T47D (cell line): Measurements from ENCODE around the gene IL1RAP.
"Not testable (repeated sequence)": the region's sequence is repeated elsewhere in the genome, so short reads cannot be mapped to it uniquely, and the experiment has no call there.

Source experiments
- DNase-seq, 2 experiments: peaks; one replicate each; pipeline versions ENCODE4 v3.0.0 to v3.0.0-alpha.2; 2011 to 2012; ENCODE audit warnings: low read depth in 1 of 2, low spot score in 1 of 2
- JUND ChIP-seq: IDR thresholded peaks from 2 replicates; pipeline ENCODE4 v1.6.1; 2012; ENCODE audit warnings: low read depth
- in situ Hi-C: cut with HindIII; loops from 2 replicates; pipeline ENCODE4 v1.10.0; 2016; ENCODE audit warnings: low sequenced_read_pairs, low pct_unique_long_range_greater_than_20kb

Gene IL1RAP

DNA sequence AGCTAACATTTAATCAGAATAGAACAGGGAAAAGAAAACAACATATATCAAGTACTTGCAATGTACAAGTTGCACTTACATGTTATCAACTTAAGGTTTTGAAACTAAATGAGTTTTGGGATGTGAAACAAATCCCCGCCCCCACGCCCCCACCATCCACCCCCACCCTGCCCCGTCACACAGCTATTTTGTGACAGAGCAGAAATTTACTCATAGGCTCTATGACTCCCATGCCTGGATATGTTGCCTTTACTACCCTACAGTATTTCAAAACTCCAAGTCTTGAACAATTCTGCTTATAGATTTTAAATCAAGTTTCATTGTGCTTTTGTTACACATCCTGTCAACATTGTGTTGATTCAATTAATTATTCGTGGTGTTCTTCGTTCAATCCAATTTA, 18.1 kb upstream of the IL1RAP start:
- no peak for TF ChIP-seq JUND
- in situ Hi-C loops: no loop called here
- DNase-seq: no peak

DNA sequence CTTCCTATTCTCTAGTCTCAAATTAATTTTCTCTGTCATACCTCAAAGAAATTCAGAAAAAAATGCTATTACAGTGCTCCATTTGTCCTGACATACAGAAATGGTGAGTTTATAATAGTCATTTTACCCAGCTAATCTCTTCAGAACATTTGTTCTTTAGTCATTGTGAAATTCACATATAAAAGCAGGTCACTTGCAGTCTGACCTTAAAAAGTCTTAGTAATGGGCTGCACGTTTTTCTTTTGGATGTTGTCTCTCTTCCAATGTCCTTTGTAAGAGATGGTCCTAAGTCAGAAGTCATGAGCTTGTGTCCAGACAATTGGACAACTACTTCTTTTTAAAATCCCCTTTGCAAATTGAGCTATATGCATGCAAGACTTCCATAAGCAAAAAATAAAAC, 17.0 kb upstream of the IL1RAP start:
- DNase-seq: no peak
- no peak for TF ChIP-seq JUND
- in situ Hi-C loops: no loop called here

DNA sequence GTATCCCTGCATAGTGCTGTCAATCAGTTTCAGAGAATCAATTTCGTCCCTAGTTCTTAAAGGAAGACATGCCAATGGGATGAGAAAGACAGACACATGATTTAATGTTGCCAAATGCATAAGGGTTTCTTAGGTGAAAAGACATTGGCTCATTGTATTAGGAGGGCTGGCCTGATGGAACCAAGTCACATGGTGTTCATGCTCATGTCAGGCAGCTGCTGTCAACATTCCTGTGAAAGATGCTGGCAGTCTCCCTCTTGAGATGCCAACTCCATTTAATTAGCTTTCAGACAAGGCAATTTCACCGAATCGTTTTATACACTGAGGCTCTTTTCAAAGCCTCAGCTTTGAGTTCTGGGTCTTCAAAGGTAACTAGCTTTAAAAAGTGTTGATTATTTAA, 16.1 kb upstream of the IL1RAP start:
- no peak for TF ChIP-seq JUND
- in situ Hi-C loops: no loop called here

DNA sequence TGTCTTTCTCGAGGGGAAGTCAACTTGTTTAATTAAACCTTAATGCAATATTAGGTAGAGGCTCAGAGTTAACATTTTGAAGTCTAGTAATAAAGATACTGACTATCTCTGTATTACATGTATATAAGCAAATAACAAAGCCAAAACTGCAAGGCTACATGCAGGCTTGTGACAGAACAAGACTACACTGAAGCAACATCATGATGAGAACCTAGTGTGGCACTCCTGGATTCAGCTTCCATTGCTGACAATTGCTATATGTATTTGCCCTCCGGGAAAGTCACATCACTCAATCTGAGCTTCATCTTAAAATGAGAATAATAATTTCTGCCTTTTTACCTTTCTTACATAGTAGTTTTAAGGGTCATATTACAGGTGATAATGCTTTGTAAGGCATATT, 15.6 kb upstream of the IL1RAP start:
- in situ Hi-C loops: no loop called here
- no peak for TF ChIP-seq JUND
- no peak for DNase-seq

More for the DNA sequence above, 16.1 kb upstream of the IL1RAP start:
- DNase-seq: peak in 1 of 2 experiments; percentile 26

DNA sequence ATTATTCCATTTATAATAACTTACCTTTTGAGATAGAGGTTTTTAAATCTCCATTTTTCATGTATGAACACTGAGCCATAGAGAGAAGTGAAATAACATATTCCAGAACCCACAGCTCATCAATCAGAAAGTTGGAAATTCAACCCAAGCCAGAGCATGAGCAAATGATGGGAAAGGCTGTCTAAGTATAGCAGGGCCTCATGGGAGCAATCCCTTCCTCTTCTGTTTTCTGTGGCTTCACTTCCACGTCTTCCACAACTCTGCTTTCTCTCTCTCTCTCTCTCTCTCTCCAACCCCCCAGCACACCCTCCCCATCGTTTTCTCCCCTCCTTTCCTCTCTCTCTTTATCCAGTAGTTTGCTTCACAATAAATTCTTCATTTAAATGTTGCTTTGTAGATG, 14.8 kb upstream of the IL1RAP start:
- no peak for TF ChIP-seq JUND
- in situ Hi-C loops: no loop called here
- DNase-seq: no peak

DNA sequence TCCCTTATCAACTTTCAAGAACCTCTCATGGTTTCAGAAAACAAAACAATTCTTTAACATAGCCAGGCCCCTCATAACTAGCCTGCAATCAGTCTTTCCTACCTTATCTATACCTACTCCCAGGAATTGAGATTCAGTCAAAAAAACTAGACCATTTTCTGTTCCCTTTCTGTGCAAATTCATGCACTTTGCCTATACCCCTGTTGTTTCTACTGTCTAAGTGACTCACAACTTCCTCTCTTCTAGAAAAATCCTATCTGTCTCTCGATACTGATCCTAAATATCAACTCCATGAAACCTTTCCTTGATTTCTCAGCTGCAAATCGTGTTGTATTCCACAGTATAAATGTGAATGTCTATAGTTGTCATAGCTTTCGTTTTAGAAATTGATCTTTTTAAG, 10.9 kb upstream of the IL1RAP start:
- TF ChIP-seq JUND: no peak
- no peak for DNase-seq

DNA sequence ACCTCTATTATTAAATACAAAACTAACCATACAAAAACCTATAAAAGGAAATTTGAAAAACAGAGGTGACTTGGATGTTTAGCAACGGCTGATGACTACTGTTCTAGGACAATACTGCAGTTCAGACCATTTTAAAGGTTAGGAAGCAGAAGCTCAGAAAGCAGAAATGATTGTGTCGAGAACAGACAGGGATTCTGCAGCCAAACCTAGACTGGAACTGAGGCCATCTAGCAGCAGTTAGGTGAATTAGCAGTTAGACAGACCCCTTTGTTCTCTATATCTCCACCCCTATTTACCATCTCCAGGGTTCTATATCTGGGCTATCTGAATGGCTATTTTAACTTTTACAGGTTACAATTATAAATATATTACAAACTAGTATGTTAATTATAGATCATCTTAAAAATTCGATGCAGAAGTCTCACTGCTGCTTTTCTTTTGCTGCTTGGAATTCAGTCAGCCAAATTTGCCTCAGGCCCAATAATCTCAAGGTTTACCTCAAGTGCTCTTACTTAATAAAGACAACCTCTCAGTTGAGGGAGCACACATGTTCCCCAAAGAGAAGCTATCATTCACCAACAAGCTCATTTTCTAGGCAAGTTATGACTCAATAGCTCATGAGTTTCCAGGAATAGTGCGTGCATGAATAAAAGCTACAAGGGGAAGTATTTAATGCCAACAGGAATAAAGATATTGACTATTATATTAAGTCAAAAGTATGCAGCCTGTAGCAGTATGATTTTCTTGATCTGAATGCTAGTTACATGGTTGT, 9.3 kb upstream of the IL1RAP start:
- TF ChIP-seq JUND: no peak
- in situ Hi-C loops: no loop called here
- peak in 1 of 2 experiments; percentile 30 for DNase-seq

More for the DNA sequence above, 10.9 kb upstream of the IL1RAP start:
- in situ Hi-C loops: no loop called here

DNA sequence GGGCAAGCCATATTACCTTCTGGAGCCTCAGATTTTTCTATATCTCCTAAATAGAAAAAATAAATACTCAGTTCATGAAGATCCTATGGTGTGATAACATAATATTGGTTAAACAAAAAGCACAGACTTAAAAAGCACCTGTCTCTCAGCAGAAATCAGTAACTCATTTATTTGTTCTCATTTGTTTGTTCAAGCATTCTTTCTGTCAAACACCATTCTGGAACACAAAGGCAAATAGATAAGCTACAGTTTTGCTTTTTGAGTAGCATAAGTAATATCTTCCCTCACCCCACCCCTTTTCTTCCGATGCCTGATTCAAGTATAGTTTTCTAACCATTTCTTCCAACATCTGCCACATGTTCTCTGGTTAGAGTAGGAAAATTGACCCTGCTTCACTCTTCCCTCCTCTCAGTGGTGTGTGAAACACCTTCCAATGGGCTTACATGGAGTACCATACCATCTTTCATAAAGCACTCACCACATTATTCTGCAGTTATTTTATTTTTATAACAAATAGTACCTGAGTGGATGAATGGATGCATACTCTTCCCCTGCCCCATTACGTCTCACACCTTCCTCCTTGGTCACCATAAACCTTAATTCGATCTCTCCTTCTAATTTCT, 8.4 kb upstream of the IL1RAP start:
- no peak for DNase-seq
- TF ChIP-seq JUND: no peak

DNA sequence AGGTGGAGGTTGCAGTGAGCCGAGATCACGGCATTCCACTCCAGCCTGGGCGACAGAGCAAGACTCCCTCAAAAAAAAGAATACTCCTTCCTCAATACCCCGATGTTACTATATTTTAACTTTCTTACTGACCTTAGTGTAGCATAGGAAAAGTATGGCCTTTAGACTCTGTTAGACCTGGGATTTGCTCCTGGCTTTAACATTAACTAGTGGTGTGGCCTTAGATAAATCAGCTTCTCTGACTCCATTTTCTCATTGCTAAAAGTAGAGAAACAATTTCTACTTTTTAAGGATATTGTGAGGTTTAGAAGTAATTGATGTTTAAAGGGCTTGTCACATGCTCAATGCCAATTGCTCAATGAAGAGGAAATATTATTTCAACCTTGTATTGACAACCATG, 7.6 kb upstream of the IL1RAP start:
- DNase-seq: no peak
- TF ChIP-seq JUND: no peak
- in situ Hi-C loops: no loop called here

More for the DNA sequence above, 8.4 kb upstream of the IL1RAP start:
- in situ Hi-C loops: no loop called here

DNA sequence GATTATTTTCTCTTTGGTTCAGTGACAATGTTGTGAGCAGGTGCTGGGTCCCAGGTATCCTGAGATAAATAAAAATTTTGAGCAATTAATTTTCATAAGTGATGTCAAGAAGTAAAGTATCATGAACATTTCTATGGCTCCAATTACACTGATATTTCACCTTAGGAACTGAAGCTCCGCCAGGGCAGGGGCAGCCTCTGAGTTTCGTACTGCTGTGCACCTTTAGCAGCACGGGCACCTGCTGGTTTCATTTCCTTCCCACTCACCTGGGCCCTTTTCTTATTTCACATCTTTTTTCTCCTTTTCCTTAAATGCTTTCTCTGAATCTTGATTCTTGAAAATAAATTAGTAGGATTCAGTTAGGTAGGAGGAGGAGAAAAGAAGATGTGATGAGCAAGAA, 1.2 kb upstream of the IL1RAP start:
- no peak for DNase-seq
- in situ Hi-C loops: no loop called here
- no peak for TF ChIP-seq JUND

DNA sequence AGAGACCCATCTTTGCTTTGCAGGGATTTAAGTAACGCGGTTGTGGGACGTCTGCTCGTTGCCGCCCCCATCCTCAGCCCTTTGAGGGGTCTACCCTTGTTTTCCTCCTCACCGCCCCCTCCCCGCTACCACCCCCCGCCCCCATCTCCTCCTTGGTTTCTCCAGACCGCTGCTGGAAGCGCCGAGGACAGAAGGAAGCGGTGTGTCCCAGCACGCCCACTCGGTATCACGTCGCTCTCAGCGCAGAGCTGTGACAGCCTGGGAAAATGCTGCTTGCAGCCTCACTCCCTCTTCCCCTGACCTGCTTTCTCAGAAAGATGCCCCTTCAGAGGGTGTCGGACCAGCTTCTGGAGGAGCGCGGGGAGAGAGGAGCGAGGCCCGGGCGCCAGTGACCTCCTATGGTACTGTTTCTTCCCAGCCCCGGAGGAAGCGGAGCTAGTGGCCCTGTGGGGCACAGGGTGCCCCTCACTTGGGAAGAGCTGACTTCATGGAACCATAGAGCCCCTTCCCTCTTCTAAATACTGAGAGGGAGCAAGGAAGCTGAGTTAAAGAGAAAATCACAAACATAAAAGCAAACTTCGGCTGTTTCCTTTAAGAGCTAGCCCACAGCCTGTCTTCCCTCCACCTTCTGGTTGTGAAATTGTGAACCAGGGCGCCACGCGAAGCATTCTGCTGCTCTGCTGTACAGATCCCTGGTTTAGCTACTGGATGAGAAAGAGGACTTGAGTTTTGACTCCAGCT, 698 bp downstream of the IL1RAP start:
- TF ChIP-seq JUND: no peak
- peak; percentile 74 to 77 for DNase-seq
- in situ Hi-C loops: no loop called here

DNA sequence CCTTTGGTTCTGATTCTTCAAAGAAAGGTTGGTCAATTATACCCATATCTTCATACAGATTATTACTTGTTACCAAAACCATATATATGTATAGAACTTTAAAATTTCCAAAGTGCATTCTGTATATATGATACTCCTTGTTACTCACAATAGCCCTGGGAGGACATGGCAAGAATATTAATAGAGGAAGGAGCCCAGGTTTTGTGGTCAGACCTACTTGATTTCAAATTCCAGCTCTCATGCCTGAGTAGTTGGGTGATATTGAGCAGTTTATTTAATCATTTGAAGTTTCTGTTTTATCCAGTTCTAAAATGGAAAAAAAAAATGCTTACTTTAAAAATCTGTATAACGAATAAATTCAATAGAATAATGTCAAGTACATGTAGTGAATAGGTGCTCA, 2.5 kb downstream of the IL1RAP start:
- in situ Hi-C loops: no loop called here
- DNase-seq: no peak
- TF ChIP-seq JUND: no peak

DNA sequence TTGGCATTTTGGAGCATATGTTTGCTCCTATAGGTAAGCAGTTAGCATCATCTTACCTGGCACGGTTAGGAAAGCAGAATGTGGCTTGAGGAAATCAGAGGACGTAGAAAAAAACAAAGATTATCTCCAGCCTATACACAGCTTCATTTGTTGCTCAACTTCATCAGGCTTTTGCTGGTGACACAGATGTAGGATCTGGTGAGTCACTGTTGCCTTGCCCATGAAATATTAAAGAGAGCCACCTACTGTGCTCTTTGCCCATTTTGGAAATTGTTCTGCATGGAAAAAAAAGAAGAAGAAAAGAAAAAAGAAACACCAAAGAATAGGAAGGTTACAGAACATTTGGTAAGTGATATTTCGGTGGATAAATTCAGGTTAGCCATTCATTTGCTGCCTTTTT, 3.8 kb downstream of the IL1RAP start:
- no peak for DNase-seq
- in situ Hi-C loops: no loop called here
- no peak for TF ChIP-seq JUND

DNA sequence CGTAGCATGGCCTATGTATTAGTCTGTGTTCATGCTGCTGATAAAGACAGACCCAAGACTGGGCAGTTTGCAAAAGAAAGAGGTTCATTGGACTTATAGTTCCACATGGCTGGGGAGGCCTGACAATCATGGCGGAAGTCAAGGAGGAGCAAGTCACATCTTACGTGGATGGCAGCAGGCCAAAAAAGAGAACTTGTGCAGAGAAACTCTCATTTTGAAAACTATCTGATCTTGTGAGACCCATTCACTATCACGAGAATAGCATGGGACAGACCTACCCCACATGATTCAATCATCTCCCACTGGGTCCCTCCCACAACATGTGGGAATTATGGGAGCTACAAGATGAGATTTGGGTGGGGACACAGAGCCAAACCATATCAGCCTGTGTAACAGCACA, 4.6 kb downstream of the IL1RAP start:
- DNase-seq, in situ Hi-C loops: not testable (repeated sequence)
